GM23338 (cell line): ENCODE results near the gene TMEM178B.

Source experiments
- CREB1 ChIP-seq: fragments of 250-450 bp; sonication (Bioruptor Pico); IDR thresholded peaks from 2 replicates; pipeline ENCODE4 v1.5.0; 2020; ENCODE audit warnings: low read depth, mild to moderate bottlenecking, moderate library complexity
- EZH2phosphoT487 ChIP-seq: fragments of 200-600 bp; sonication (generic); IDR thresholded peaks from one replicate; pipeline ENCODE4 v1.8.1; 2018; ENCODE audit warnings: antibody characterized with exemption; ENCODE audit not compliant: unreplicated experiment
- POLR2AphosphoS5 ChIP-seq: IDR thresholded peaks from 2 replicates; pipeline ENCODE4 v1.6.1; 2016; ENCODE audit warnings: antibody characterized with exemption, low read depth
- TF ChIP-seq, protein P1 (sequence below), 2 experiments: fragments of 200-600 bp in 1 of 2; sonication (generic) in 1 of 2; conservative IDR thresholded peaks; 2 replicates each; pipeline versions ENCODE4 v1.5.1 to v1.6.1; 2016 to 2017; ENCODE audit warnings: antibody characterized with exemption in 2 of 2, low read depth in 2 of 2, mild to moderate bottlenecking in 2 of 2, moderate library complexity in 1 of 2

DNA sequence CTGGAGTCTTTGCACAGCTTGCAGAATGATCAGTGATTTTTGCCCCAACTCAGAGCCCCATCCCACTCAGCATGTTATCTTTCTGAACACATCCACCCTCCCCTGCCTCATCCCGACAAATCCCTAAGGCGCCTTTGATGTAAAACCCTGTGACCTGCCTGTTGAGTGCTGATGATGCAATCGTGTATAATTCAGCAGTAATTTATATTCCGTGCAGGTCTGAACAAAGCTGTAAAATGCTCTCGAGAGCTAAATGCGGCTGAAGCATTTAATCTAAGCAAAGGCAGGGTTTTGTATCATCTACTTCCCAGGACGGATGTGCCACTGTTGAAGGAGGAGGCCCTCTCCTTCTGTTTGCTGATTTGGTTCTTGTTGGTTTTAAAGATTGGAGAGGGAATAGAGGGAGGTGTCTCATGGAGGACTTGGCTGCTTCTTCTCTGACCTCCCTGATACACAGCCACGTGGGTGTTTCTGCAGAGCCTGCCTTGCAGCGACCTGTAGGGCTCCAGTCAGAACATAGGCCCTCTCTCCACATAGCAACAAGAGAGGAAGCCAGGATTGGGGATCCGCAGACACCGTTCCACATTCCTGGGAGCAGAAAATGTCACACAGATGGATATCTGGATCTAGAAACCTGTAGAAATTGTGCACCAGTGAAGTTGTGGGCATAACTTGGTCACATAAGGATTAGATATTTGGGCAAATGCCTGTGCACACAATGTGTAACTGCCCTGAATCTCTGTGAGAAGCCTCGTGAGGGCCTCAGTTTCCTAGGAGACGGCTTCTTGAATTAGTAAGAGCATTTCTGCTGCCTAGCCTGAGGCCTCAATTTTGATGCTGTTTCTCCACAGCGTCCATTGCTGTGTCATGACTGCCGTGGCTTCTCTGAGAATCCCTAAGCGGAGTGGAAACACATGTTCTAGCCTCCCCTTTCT lies 387.2 kb downstream of the TMEM178B start:
- TF ChIP-seq, protein P1, sequence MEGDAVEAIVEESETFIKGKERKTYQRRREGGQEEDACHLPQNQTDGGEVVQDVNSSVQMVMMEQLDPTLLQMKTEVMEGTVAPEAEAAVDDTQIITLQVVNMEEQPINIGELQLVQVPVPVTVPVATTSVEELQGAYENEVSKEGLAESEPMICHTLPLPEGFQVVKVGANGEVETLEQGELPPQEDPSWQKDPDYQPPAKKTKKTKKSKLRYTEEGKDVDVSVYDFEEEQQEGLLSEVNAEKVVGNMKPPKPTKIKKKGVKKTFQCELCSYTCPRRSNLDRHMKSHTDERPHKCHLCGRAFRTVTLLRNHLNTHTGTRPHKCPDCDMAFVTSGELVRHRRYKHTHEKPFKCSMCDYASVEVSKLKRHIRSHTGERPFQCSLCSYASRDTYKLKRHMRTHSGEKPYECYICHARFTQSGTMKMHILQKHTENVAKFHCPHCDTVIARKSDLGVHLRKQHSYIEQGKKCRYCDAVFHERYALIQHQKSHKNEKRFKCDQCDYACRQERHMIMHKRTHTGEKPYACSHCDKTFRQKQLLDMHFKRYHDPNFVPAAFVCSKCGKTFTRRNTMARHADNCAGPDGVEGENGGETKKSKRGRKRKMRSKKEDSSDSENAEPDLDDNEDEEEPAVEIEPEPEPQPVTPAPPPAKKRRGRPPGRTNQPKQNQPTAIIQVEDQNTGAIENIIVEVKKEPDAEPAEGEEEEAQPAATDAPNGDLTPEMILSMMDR (conservative IDR thresholded peaks at IDR 0.05; ENCODE audit: low read depth in 2 of 2), result no peak
- no peak for TF ChIP-seq EZH2phosphoT487
- TF ChIP-seq POLR2AphosphoS5, result no peak
- TF ChIP-seq CREB1 (CRISPR knock-in tag), result no peak
